ENCODE data around the gene LMAN1L. TPM values are rescaled to one million over a fixed set of nuclear protein-coding genes. Genes with fewer than 3 reads are reported as not detected.

LMAN1L gene
- total and polyA plus RNA-seq, 4 donors = 0.08 TPM; not detected in 3

GRCh38 chr15:74815961-74816360 lies 3.3 kb downstream of the LMAN1L start:
- TF ChIP-seq SP1 (IDR thresholded peaks at IDR 0.05) (no peak), FOXA2 (IDR thresholded peaks at IDR 0.05) (no peak), YY1 (IDR thresholded peaks at IDR 0.05) (no peak), HNF4A (conservative IDR thresholded peaks at IDR 0.05) (no peak), ATF3 (IDR thresholded peaks at IDR 0.05) (no peak), RAD21 (IDR thresholded peaks at IDR 0.05) (no peak), ZBTB33 (IDR thresholded peaks at IDR 0.05) (no peak), CTCF (IDR thresholded peaks at IDR 0.05; ENCODE audit: low read depth, low read length, missing input control) (no peak), EGR1 (IDR thresholded peaks at IDR 0.05; ENCODE audit: low read depth in 2 of 2) (no peak), NR2F2 (IDR thresholded peaks at IDR 0.05) (no peak), HNF4G (IDR thresholded peaks at IDR 0.05) (no peak)
- no peak overlapping the region for H3K27ac ChIP-seq (ENCODE audit: low read depth in 1 of 2, low read length in 2 of 2)
- DNase-seq (ENCODE audit: low spot score) = no peak
- no peaks in the 10 kb centered on the region for H3K27me3 ChIP-seq (ENCODE audit: control insufficient read depth in 4 of 4, insufficient read depth in 4 of 4, low read length in 3 of 4)
- no peaks in the 10 kb centered on the region for H3K36me3 ChIP-seq (ENCODE audit: control insufficient read depth in 4 of 4, insufficient read depth in 3 of 4, low read depth in 1 of 4, low read length in 3 of 4)
- WGBS = 93% methylated on average over 15 of the region's 15 CpGs
- H3K4me1 ChIP-seq (ENCODE audit: control insufficient read depth in 4 of 4, insufficient read depth in 4 of 4, low read length in 3 of 4) = peaks cover 2 to 9% (median 5%) of the 10 kb centered on the region in 4 donors
- H3K9me3 ChIP-seq (ENCODE audit: control insufficient read depth in 4 of 4, low read length in 3 of 4) = no peaks in the 10 kb centered on the region
- H3K4me3 ChIP-seq (ENCODE audit: low read depth in 1 of 3, low read length in 3 of 3) = no peak overlapping the region
- H3K9ac ChIP-seq (ENCODE audit: low read depth in 1 of 2, low read length in 2 of 2) = no peak overlapping the region

- Histone ChIP-seq H3K27ac (ENCODE audit: low read depth in 1 of 2, low read length in 2 of 2) (no peak overlapping the region), H3K36me3 (ENCODE audit: control insufficient read depth in 4 of 4, insufficient read depth in 3 of 4, low read depth in 1 of 4, low read length in 3 of 4) (no peaks in the 10 kb centered on the region), H3K9me3 (ENCODE audit: control insufficient read depth in 4 of 4, low read length in 3 of 4) (no peaks in the 10 kb centered on the region), H3K4me3 (ENCODE audit: low read depth in 1 of 3, low read length in 3 of 3) (no peak overlapping the region), H3K4me1 (ENCODE audit: control insufficient read depth in 4 of 4, insufficient read depth in 4 of 4, low read length in 3 of 4) (peaks cover 2 to 9% (median 5%) of the 10 kb centered on the region in 4 donors), H3K27me3 (ENCODE audit: control insufficient read depth in 4 of 4, insufficient read depth in 4 of 4, low read length in 3 of 4) (no peaks in the 10 kb centered on the region), H3K9ac (ENCODE audit: low read depth in 1 of 2, low read length in 2 of 2) (no peak overlapping the region)
- WGBS = 61% methylated on average over 19 of the region's 19 CpGs
- DNase-seq (ENCODE audit: low spot score) = no peak
- TF ChIP-seq HNF4A (conservative IDR thresholded peaks at IDR 0.05) = no peak
- TF ChIP-seq MAX (IDR thresholded peaks at IDR 0.05) = no peak
- no peak for TF ChIP-seq RAD21 (IDR thresholded peaks at IDR 0.05)
- TF ChIP-seq JUND (IDR thresholded peaks at IDR 0.05) = no peak
- no peak for TF ChIP-seq TAF1 (conservative IDR thresholded peaks at IDR 0.05)
- no peak for TF ChIP-seq ATF3 (IDR thresholded peaks at IDR 0.05)
- TF ChIP-seq EGR1 (IDR thresholded peaks at IDR 0.05; ENCODE audit: low read depth in 2 of 2) = no peak
- TF ChIP-seq RXRA (IDR thresholded peaks at IDR 0.05) = no peak
- no peak for TF ChIP-seq YY1 (IDR thresholded peaks at IDR 0.05)
- no peak for TF ChIP-seq REST (IDR thresholded peaks at IDR 0.05)
- TF ChIP-seq FOXA1 (IDR thresholded peaks at IDR 0.05) = no peak
- TF ChIP-seq NR2F2 (IDR thresholded peaks at IDR 0.05) = no peak
- no peak for TF ChIP-seq HNF4G (IDR thresholded peaks at IDR 0.05)
- TF ChIP-seq SP1 (IDR thresholded peaks at IDR 0.05) = no peak
- TF ChIP-seq FOXA2 (IDR thresholded peaks at IDR 0.05) = no peak
- no peak for TF ChIP-seq CTCF (IDR thresholded peaks at IDR 0.05; ENCODE audit: low read depth, low read length, missing input control)
- TF ChIP-seq ZBTB33 (IDR thresholded peaks at IDR 0.05) = no peak
Observed at GRCh38 chr15:74816624-74817369, 4.2 kb downstream of the LMAN1L start.
